Chondrocyte (in vitro differentiated cells): Measurements from ENCODE around the gene GPR152. TPM values are rescaled to one million over a fixed set of nuclear protein-coding genes. Genes with fewer than 3 reads are reported as not detected.

Experiments used
- DNase-seq: peaks from one replicate; pipeline ENCODE4 v3.0.0; 2021; ENCODE audit warnings: mixed read lengths, low spot score
- H3K27ac Mint-ChIP-seq: one replicate; pipeline ENCODE4 v1.8.0; 2021; ENCODE audit warnings: mild to moderate bottlenecking, moderate library complexity, mixed read lengths; ENCODE audit not compliant: unreplicated experiment
- H3K27me3 Mint-ChIP-seq: 2 replicates; pipeline ENCODE4 v1.8.0; 2021; ENCODE audit warnings: low read depth, mixed read lengths
- H3K36me3 Mint-ChIP-seq: 2 replicates; pipeline ENCODE4 v1.8.0; 2021; ENCODE audit warnings: low read depth, mixed read lengths
- H3K4me1 Mint-ChIP-seq: 2 replicates; pipeline ENCODE4 v1.8.0; 2021; ENCODE audit warnings: low read depth, mild to moderate bottlenecking, mixed read lengths
- H3K4me3 Mint-ChIP-seq: one replicate; pipeline ENCODE4 v1.8.0; 2021; ENCODE audit warnings: mild to moderate bottlenecking, moderate library complexity, mixed read lengths; ENCODE audit not compliant: unreplicated experiment
- H3K9me3 Mint-ChIP-seq: 2 replicates; pipeline ENCODE4 v1.8.0; 2021; ENCODE audit warnings: low read depth, mixed read lengths
- CTCF ChIP-seq: fragments of 200-600 bp; sonication (generic); IDR thresholded peaks from 2 replicates; pipeline ENCODE4 v1.5.0; 2021; ENCODE audit warnings: antibody characterized with exemption, mild to moderate bottlenecking, moderate library complexity
- total RNA-seq: library from RNA; stranded (reverse); gene quantifications from 3 replicates; pipeline ENCODE4 v1.2.1, GENCODE V29; 2021

Gene GPR152
- total RNA-seq, 1 donor from 2014 or later: not detected

DNA sequence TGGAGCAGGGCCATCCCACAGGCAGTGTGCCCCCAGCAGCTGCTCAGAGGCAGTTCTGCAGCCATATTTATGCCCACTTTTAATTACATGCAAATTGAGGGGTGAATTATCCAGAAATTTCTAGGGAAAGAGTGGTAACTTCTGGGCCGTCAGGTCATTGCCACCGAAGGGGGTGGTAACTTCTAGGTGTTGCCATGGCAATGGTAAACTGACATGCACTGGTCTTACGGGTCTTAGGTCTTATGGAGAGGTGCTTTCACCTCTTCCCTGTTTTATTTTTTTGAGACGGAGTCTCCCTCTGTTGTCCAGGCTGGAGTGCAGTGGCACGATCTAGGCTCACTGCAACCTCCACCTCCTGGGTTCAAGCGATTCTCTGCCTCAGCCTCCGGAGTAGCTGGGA is 20.4 kb upstream of the GPR152 start:
- no peak overlapping the region for H3K27ac Mint-ChIP-seq
- H3K4me1 Mint-ChIP-seq: peaks cover 12% of the 10 kb centered on the region
- no peak for TF ChIP-seq CTCF
- no peaks in the 10 kb centered on the region for H3K36me3 Mint-ChIP-seq
- no peaks in the 10 kb centered on the region for H3K9me3 Mint-ChIP-seq
- no peaks in the 10 kb centered on the region for H3K27me3 Mint-ChIP-seq
- no peak for DNase-seq
- H3K4me3 Mint-ChIP-seq: no peak overlapping the region

DNA sequence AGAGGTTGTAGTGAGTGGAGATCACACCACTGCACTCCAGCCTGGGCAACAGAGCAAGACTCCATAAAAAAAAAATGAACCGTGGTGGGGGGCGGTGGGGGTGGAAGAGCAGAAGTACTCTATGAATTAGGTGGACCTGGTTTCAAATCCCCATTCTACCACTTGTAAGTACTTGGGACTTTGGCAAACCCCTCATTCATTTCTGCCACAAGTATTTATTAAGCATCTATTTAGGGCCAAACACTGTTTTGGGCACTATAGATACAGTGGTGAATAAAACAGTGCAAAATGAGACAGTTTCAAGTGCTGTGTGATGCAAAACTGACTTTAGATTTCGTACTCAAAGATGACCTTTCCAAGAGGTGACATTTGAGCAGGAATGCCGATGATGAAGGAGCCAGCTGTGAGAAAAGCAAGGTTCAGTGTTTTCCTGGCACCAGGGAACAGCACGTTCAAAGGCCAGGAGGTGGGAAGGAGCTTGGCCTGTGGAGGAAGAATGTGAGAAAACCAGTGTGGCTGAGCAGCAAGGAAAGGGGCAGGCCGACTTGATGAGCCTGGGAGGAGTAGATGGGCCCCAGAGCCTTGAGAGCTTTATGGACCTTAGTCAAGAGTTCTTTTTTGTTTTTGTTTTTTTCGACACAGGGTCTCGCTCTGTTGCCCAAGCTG is 17.9 kb upstream of the GPR152 start:
- H3K4me1 Mint-ChIP-seq: peaks cover 22% of the 10 kb centered on the region
- H3K36me3 Mint-ChIP-seq: no peaks in the 10 kb centered on the region
- no peak for DNase-seq
- no peak overlapping the region for H3K27ac Mint-ChIP-seq
- no peaks in the 10 kb centered on the region for H3K27me3 Mint-ChIP-seq
- H3K9me3 Mint-ChIP-seq: no peaks in the 10 kb centered on the region
- no peak overlapping the region for H3K4me3 Mint-ChIP-seq
- no peak for TF ChIP-seq CTCF

GRCh38 chr11:67469508-67469811 is 16.9 kb upstream of the GPR152 start:
- peak; percentile 43 for TF ChIP-seq CTCF
- H3K27me3 Mint-ChIP-seq: no peaks in the 10 kb centered on the region

DNA sequence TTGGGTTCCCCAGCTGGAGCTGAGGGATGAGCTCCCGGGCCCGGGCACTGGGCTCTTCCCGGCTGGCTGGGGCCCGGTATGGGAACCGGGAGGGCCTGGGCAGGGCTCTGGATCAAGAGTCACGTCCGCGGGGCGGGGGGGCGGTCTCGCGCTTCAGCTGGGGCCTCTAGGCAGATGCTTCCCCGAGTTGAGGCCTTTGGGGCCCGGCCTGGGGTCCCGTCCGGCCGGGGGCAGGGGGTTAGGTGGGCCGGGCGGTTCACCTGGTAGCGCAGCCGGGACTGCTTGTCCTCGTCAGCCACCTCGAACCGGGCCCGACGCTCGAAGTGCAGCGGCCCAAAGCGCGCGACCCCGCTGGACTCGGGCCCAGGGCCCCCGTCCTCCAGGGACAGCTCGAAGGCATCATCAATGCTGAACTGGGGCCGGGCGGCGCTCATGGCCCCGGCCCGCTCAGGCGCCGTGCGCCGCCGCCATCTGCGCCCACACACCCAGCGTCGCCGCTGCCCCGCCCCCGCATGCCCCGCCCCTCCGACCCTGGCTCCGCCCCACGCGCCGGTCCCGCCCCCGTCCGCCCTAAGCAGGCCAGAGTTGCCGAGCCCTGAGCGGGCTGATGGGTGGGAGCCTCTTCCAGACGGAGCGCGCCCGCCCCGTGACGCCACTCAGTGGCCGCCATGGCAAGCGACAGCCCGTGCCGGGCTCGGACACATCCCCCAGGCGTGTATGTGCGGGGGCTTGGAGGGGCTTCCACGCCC is 16.4 kb upstream of the GPR152 start, which contains the start of gene TMEM134:
TSS of gene TMEM134 (minus strand) at position 493 of the 749 bp plus-strand sequence. CDS start at position 434, 59 bp downstream.
- peak; percentile 98 for DNase-seq
- H3K27me3 Mint-ChIP-seq: no peaks in the 10 kb centered on the region
- no peaks in the 10 kb centered on the region for H3K9me3 Mint-ChIP-seq
- H3K27ac Mint-ChIP-seq: peak within 1 kb of the TSS; percentile 77
- H3K4me3 Mint-ChIP-seq: peak within 1 kb of the TSS; percentile 84
- peaks cover 31% of the 10 kb centered on the region for H3K4me1 Mint-ChIP-seq
- no peaks in the 10 kb centered on the region for H3K36me3 Mint-ChIP-seq
- TF ChIP-seq CTCF: peak; percentile 69

More at GRCh38 chr11:67469508-67469811, 16.9 kb upstream of the GPR152 start:
- peak overlapping the region; percentile 72 for H3K4me3 Mint-ChIP-seq
- H3K9me3 Mint-ChIP-seq: no peaks in the 10 kb centered on the region
- H3K4me1 Mint-ChIP-seq: peaks cover 26% of the 10 kb centered on the region
- DNase-seq: no peak
- no peaks in the 10 kb centered on the region for H3K36me3 Mint-ChIP-seq
- H3K27ac Mint-ChIP-seq: peak overlapping the region; percentile 68

DNA sequence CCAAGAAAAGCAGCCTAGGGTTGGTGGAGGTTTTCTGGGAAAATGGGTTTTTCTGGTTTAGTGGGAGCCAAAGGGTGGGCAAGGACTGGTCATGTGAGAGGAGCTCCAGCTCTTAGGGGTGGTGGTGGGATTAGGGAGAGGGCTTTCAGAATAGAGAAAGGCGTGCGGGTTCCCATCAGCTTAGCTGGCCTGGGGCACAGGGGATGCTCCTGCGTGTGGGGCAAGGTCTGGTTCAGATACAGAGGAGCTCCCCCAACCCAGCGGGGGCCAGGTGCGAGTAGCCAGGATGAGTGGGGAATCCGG is 15.9 kb upstream of the GPR152 start:
- TF ChIP-seq CTCF: no peak
- Mint-ChIP-seq H3K4me1 (peaks cover 31% of the 10 kb centered on the region), H3K27ac (peak overlapping the region; percentile 77), H3K9me3 (no peaks in the 10 kb centered on the region), H3K36me3 (no peaks in the 10 kb centered on the region), H3K27me3 (no peaks in the 10 kb centered on the region), H3K4me3 (peak overlapping the region; percentile 84)
- DNase-seq: no peak
